NCI-H226 (cell line): ENCODE results near the gene VPS36.
A peak's percentile ranks its signal among the peaks of the same experiment; 100 is the strongest.
"Not testable (repeated sequence)": the region's sequence is repeated elsewhere in the genome, so short reads cannot be mapped to it uniquely, and the experiment has no call there.

Experiments used
- DNase-seq: peaks from one replicate; pipeline ENCODE4 v3.0.0-alpha.2; 2015

VPS36 gene

GRCh38 chr13:52374389-52374788, 76.0 kb downstream of the VPS36 start:
- no peak for DNase-seq

- DNase-seq: not testable (repeated sequence)
Observed at GRCh38 chr13:52373277-52373676, 77.2 kb downstream of the VPS36 start.

DNA sequence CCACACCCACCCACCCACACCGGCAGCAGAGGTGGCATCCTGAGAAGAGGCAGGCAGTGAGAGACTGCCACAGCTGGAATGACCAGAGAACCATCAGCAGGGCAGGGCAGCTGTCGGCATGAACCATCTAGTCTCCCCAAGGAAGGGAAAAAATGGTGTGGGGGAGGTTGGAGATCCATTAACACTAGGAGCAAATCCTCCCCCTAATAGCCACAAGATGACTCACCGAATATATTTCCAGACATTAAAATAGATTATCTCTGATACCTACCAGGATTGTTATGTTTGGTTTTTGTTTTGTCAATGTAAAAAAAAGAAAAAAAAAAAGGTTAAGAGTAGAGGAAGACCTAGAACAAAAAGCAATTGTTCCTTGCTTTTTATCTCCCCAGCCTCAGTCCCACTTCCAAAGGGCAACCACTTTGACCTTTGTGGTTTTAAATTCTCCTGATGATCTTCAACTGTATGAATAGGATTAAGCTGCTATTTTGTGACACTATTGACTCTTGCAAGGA, 78.6 kb downstream of the VPS36 start:
- DNase-seq: peak; percentile 88

DNA sequence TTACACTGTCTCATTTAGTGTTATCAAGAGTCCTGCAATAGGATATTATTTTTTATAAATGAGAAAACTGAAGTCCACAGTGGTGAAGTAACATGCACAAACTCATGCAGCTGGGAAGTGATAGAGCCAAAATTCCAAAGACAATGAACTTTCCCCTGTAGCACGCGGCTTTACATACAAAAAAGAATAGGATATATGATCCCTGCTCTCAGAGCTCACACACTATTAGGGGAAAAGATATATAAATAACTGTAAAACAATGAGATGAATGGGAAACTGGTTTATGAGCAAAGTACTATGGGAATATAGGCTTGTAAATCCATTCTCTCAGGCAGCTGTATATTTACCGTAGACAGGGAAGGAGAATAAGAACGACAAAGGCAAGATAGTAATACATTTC, 84.1 kb downstream of the VPS36 start:
- no peak for DNase-seq
